ENCODE measurements around the gene CTDSP1.

The CTDSP1 gene

DNA sequence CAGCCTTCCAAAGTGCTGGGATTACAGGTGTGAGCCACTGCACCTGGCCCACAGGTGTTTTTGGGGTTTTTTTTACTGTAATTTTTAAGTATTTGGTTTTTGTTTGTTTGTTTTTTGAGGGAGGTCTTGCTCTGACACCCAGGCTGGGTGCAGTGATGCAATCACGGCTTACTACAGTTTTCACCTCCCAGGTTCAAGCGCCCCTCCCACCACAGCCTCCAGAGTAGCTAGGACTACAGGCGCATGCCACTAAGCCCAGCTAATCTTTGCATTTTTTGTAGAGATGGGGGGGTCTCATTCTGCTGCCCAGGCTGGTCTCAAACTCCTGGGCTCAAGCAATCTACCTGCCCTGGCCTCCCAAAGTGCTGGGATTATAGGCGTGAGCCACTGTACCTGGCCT, 24.9 kb upstream of the CTDSP1 start:
- WGBS (ENCODE audit: extremely low coverage, insufficient coverage, insufficient read length) = no CpG with 5 or more reads among the region's 4 CpGs
- Histone ChIP-seq H2BK5ac (ENCODE audit: low read depth, low read length, poor library complexity) (no peak overlapping the region), H3K79me2 (ENCODE audit: control insufficient read depth, insufficient read depth, low read length, poor library complexity) (no peaks in the 10 kb centered on the region), H3K36me3 (ENCODE audit: control insufficient read depth in 1 of 2, insufficient read depth in 2 of 2, low read length in 2 of 2) (no peaks in the 10 kb centered on the region), H2BK12ac (ENCODE audit: low read length) (no peak overlapping the region), H4K8ac (ENCODE audit: low read depth, low read length) (no peak overlapping the region), H2AK5ac (ENCODE audit: low read length) (no peak overlapping the region), H3K9me3 (ENCODE audit: insufficient read depth, low read depth, low read length) (no peaks in the 10 kb centered on the region), H3K4me3 (ENCODE audit: low read depth, low read length) (no peak overlapping the region), H3K14ac (ENCODE audit: low read length) (no peak overlapping the region), H4K91ac (ENCODE audit: low read depth, low read length) (no peak overlapping the region), H3K79me1 (ENCODE audit: low read length) (no peaks in the 10 kb centered on the region), H3K4ac (ENCODE audit: low read depth, low read length) (no peak overlapping the region), H3K9ac (ENCODE audit: low read length) (no peak overlapping the region), H4K12ac (ENCODE audit: low read depth, low read length) (no peak overlapping the region), H3K4me1 (ENCODE audit: control insufficient read depth in 1 of 2, insufficient read depth in 2 of 2, low read length in 2 of 2) (no peaks in the 10 kb centered on the region), H2BK120ac (ENCODE audit: insufficient read depth, low read length, poor library complexity) (no peak overlapping the region), H3K23ac (ENCODE audit: low read length) (no peak overlapping the region), H3K18ac (ENCODE audit: low read length) (no peak overlapping the region), H3K4me2 (ENCODE audit: low read length) (no peak overlapping the region), H2AFZ (ENCODE audit: insufficient read depth, low read length, poor library complexity) (no peak overlapping the region), H3K27ac (ENCODE audit: low read depth, low read length) (no peak overlapping the region), H3K27me3 (ENCODE audit: insufficient read depth, low read length) (no peaks in the 10 kb centered on the region)
- no peak for DNase-seq

DNA sequence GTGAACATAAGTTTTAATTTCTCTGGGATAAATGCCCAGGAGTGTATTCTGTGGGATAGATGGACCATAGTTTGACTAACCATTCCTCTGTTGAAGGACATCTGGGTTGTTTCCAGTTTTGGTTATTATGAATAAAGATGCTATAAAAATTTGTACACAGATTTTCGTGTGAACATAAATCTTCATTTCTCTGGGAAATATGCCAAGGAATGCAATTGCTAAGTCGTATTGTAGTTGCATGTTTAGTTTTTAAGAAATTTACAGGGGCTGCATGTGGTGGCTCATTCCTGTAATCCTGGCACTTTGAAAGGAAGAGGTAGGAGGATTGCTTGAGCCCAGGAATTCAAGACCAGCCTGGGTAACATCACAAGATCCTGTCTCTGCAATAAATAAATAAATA, 24.5 kb upstream of the CTDSP1 start:
- Histone ChIP-seq H2AFZ (ENCODE audit: insufficient read depth, low read length, poor library complexity) (no peak overlapping the region), H3K9ac (ENCODE audit: low read length) (no peak overlapping the region), H3K9me3 (ENCODE audit: insufficient read depth, low read depth, low read length) (no peaks in the 10 kb centered on the region), H2AK5ac (ENCODE audit: low read length) (no peak overlapping the region), H2BK120ac (ENCODE audit: insufficient read depth, low read length, poor library complexity) (no peak overlapping the region), H2BK12ac (ENCODE audit: low read length) (no peak overlapping the region), H4K91ac (ENCODE audit: low read depth, low read length) (no peak overlapping the region), H3K27me3 (ENCODE audit: insufficient read depth, low read length) (no peaks in the 10 kb centered on the region), H4K12ac (ENCODE audit: low read depth, low read length) (no peak overlapping the region), H3K4me3 (ENCODE audit: low read depth, low read length) (no peak overlapping the region), H3K79me2 (ENCODE audit: control insufficient read depth, insufficient read depth, low read length, poor library complexity) (no peaks in the 10 kb centered on the region), H3K27ac (ENCODE audit: low read depth, low read length) (no peak overlapping the region), H3K14ac (ENCODE audit: low read length) (no peak overlapping the region), H3K79me1 (ENCODE audit: low read length) (no peaks in the 10 kb centered on the region), H3K18ac (ENCODE audit: low read length) (no peak overlapping the region), H3K4me1 (ENCODE audit: control insufficient read depth in 1 of 2, insufficient read depth in 2 of 2, low read length in 2 of 2) (no peaks in the 10 kb centered on the region), H3K23ac (ENCODE audit: low read length) (no peak overlapping the region), H4K8ac (ENCODE audit: low read depth, low read length) (no peak overlapping the region), H2BK5ac (ENCODE audit: low read depth, low read length, poor library complexity) (no peak overlapping the region), H3K4ac (ENCODE audit: low read depth, low read length) (no peak overlapping the region), H3K36me3 (ENCODE audit: control insufficient read depth in 1 of 2, insufficient read depth in 2 of 2, low read length in 2 of 2) (no peaks in the 10 kb centered on the region), H3K4me2 (ENCODE audit: low read length) (no peak overlapping the region)
- no CpG with 5 or more reads among the region's 2 CpGs for whole genome bisulfite sequencing (ENCODE audit: extremely low coverage, insufficient coverage, insufficient read length)
- DNase-seq = no peak

DNA sequence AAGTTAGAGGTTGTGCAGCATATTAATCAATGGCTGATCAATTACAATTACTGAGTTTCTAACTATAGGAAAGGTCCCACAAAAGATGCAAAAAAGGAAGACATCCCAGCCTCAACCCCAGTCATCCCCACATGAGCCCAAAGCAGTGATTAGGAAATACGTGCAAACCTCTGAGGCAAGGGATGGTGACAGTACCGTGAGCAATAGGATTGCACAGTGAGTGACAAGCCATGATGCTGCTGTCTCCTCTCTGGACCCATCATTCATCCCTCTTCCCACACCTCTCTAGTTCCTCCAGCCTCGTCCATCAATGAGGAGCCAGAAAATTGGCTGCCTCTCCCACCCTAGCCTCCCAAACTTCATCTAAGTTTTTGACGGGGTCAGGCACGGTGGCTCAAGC, 21.6 kb upstream of the CTDSP1 start:
- Histone ChIP-seq H3K79me1 (ENCODE audit: low read length) (no peaks in the 10 kb centered on the region), H4K8ac (ENCODE audit: low read depth, low read length) (no peak overlapping the region), H3K27ac (ENCODE audit: low read depth, low read length) (no peak overlapping the region), H3K4me2 (ENCODE audit: low read length) (no peak overlapping the region), H3K4me1 (ENCODE audit: control insufficient read depth in 1 of 2, insufficient read depth in 2 of 2, low read length in 2 of 2) (no peaks in the 10 kb centered on the region), H3K36me3 (ENCODE audit: control insufficient read depth in 1 of 2, insufficient read depth in 2 of 2, low read length in 2 of 2) (no peaks in the 10 kb centered on the region), H4K12ac (ENCODE audit: low read depth, low read length) (no peak overlapping the region), H4K91ac (ENCODE audit: low read depth, low read length) (no peak overlapping the region), H2BK5ac (ENCODE audit: low read depth, low read length, poor library complexity) (no peak overlapping the region), H3K27me3 (ENCODE audit: insufficient read depth, low read length) (no peaks in the 10 kb centered on the region), H3K18ac (ENCODE audit: low read length) (no peak overlapping the region), H2AK5ac (ENCODE audit: low read length) (no peak overlapping the region), H2AFZ (ENCODE audit: insufficient read depth, low read length, poor library complexity) (no peak overlapping the region), H3K14ac (ENCODE audit: low read length) (no peak overlapping the region), H3K4ac (ENCODE audit: low read depth, low read length) (no peak overlapping the region), H3K4me3 (ENCODE audit: low read depth, low read length) (no peak overlapping the region), H3K9ac (ENCODE audit: low read length) (no peak overlapping the region), H3K9me3 (ENCODE audit: insufficient read depth, low read depth, low read length) (no peaks in the 10 kb centered on the region), H2BK120ac (ENCODE audit: insufficient read depth, low read length, poor library complexity) (no peak overlapping the region), H3K23ac (ENCODE audit: low read length) (no peak overlapping the region), H2BK12ac (ENCODE audit: low read length) (no peak overlapping the region), H3K79me2 (ENCODE audit: control insufficient read depth, insufficient read depth, low read length, poor library complexity) (no peaks in the 10 kb centered on the region)
- no CpG with 5 or more reads among the region's 5 CpGs for WGBS (ENCODE audit: extremely low coverage, insufficient coverage, insufficient read length)
- no peak for DNase-seq

DNA sequence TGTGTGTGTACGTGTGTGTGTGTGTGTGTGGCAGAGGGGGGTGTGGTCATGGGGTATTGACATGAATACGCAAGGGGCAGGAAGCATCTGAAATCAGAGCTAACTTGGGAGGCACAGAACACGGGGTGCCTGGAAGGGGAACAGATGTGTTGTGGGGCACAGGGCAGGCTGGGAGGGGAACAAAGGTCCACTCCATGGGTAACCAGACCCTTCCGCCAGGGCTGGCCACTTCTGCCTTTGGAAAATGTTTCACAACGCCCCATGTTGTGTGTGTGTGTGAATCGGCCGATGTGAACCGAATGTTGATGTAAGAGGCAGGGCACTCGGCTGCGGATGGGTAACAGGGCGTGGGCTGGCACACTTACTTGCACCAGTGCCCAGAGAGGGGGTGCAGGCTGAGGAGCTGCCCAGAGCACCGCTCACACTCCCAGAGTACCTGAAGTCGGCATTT, 17.7 kb upstream of the CTDSP1 start, which contains the start of gene SLC11A1:
SLC11A1 (plus strand) TSS at position 358 of the 451 bp plus-strand sequence. CDS start 96 bp downstream, outside the sequence.
- no peaks in the 10 kb centered on the region for H3K9me3 ChIP-seq (ENCODE audit: insufficient read depth, low read depth, low read length)
- no peak within 1 kb of the TSS for H2BK12ac ChIP-seq (ENCODE audit: low read length)
- H3K36me3 ChIP-seq (ENCODE audit: control insufficient read depth in 1 of 2, insufficient read depth in 2 of 2, low read length in 2 of 2) = no peaks in the 10 kb centered on the region
- H2AK5ac ChIP-seq (ENCODE audit: low read length) = no peak within 1 kb of the TSS
- no peak within 1 kb of the TSS for H4K12ac ChIP-seq (ENCODE audit: low read depth, low read length)
- H4K8ac ChIP-seq (ENCODE audit: low read depth, low read length) = no peak within 1 kb of the TSS
- no peaks in the 10 kb centered on the region for H3K79me2 ChIP-seq (ENCODE audit: control insufficient read depth, insufficient read depth, low read length, poor library complexity)
- no peak within 1 kb of the TSS for H3K27ac ChIP-seq (ENCODE audit: low read depth, low read length)
- no peak within 1 kb of the TSS for H3K4ac ChIP-seq (ENCODE audit: low read depth, low read length)
- no peak within 1 kb of the TSS for H3K9ac ChIP-seq (ENCODE audit: low read length)
- H2BK5ac ChIP-seq (ENCODE audit: low read depth, low read length, poor library complexity) = no peak within 1 kb of the TSS
- no peak within 1 kb of the TSS for H3K18ac ChIP-seq (ENCODE audit: low read length)
- no peak for DNase-seq
- H3K79me1 ChIP-seq (ENCODE audit: low read length) = no peaks in the 10 kb centered on the region
- no peaks in the 10 kb centered on the region for H3K27me3 ChIP-seq (ENCODE audit: insufficient read depth, low read length)
- no peaks in the 10 kb centered on the region for H3K4me1 ChIP-seq (ENCODE audit: control insufficient read depth in 1 of 2, insufficient read depth in 2 of 2, low read length in 2 of 2)
- no peak within 1 kb of the TSS for H2BK120ac ChIP-seq (ENCODE audit: insufficient read depth, low read length, poor library complexity)
- H2AFZ ChIP-seq (ENCODE audit: insufficient read depth, low read length, poor library complexity) = no peak within 1 kb of the TSS
- H3K4me2 ChIP-seq (ENCODE audit: low read length) = no peak within 1 kb of the TSS
- no peak within 1 kb of the TSS for H3K4me3 ChIP-seq (ENCODE audit: low read depth, low read length)
- H3K14ac ChIP-seq (ENCODE audit: low read length) = no peak within 1 kb of the TSS
- H3K23ac ChIP-seq (ENCODE audit: low read length) = no peak within 1 kb of the TSS
- no CpG with 5 or more reads among the region's 13 CpGs for WGBS (ENCODE audit: extremely low coverage, insufficient coverage, insufficient read length)
- H4K91ac ChIP-seq (ENCODE audit: low read depth, low read length) = no peak within 1 kb of the TSS

Measured in trophoblast cell (in vitro differentiated cells and primary cell).